H9 (cell line): ENCODE data around the gene NCKAP5. TPM values are rescaled to one million over a fixed set of nuclear protein-coding genes. Genes with fewer than 3 reads are reported as not detected.

ENCODE experiments used
- DNase-seq: peaks from one replicate; pipeline ENCODE4 v3.0.0-alpha.2; 2017
- H2AFZ ChIP-seq: one replicate; pipeline ENCODE4 v1.6.1; 2013; ENCODE audit warnings: mild to moderate bottlenecking, low read length, control low read depth, moderate library complexity
- H2AK5ac ChIP-seq: 2 replicates; pipeline ENCODE4 v1.6.1; 2013; ENCODE audit warnings: low read length, control low read depth, mixed read lengths; ENCODE audit not compliant: insufficient read length
- H2BK120ac ChIP-seq: one replicate; pipeline ENCODE4 v1.6.1; 2013; ENCODE audit warnings: low read depth, mild to moderate bottlenecking, low read length, control low read depth, inconsistent platforms; ENCODE audit not compliant: poor library complexity, severe bottlenecking
- H2BK12ac ChIP-seq: 2 replicates; pipeline ENCODE4 v1.6.1; 2013; ENCODE audit warnings: low read length, control low read depth, mixed read lengths, low read depth; ENCODE audit not compliant: insufficient read length
- H2BK15ac ChIP-seq: 2 replicates; pipeline ENCODE4 v1.6.1; 2013; ENCODE audit warnings: low read depth, low read length, control low read depth
- H2BK20ac ChIP-seq: one replicate; pipeline ENCODE4 v1.6.1; 2013; ENCODE audit warnings: low read depth, mild to moderate bottlenecking, low read length, control low read depth, inconsistent platforms; ENCODE audit not compliant: poor library complexity, severe bottlenecking
- H2BK5ac ChIP-seq: 2 replicates; pipeline ENCODE4 v1.6.1; 2013; ENCODE audit warnings: low read length, control low read depth, mixed read lengths; ENCODE audit not compliant: insufficient read length
- H3K14ac ChIP-seq: 2 replicates; pipeline ENCODE4 v1.6.1; 2013; ENCODE audit warnings: low read length, control low read depth; ENCODE audit not compliant: insufficient read depth
- H3K18ac ChIP-seq: 2 replicates; pipeline ENCODE4 v1.6.1; 2013; ENCODE audit warnings: low read depth, mild to moderate bottlenecking, mixed read lengths, low read length, control low read depth; ENCODE audit not compliant: insufficient read length
- H3K23ac ChIP-seq: 2 replicates; pipeline ENCODE4 v1.6.1; 2013; ENCODE audit warnings: low read length, control low read depth, mixed read lengths, low read depth; ENCODE audit not compliant: insufficient read length
- H3K23me2 ChIP-seq: 2 replicates; pipeline ENCODE4 v1.6.1; 2013; ENCODE audit warnings: low read depth, mild to moderate bottlenecking, mixed read lengths, low read length, control low read depth; ENCODE audit not compliant: insufficient read length, poor library complexity, severe bottlenecking
- H3K27ac ChIP-seq: 2 replicates; pipeline ENCODE4 v1.5.1; 2013; ENCODE audit warnings: low read length, control low read depth, mixed read lengths, low read depth; ENCODE audit not compliant: insufficient read length
- H3K27me3 ChIP-seq: 2 replicates; pipeline ENCODE4 v1.6.1; 2013; ENCODE audit warnings: low read length, control low read depth, inconsistent platforms; ENCODE audit not compliant: insufficient read depth
- H3K4ac ChIP-seq: 2 replicates; pipeline ENCODE4 v1.6.1; 2013; ENCODE audit warnings: low read depth, mild to moderate bottlenecking, control low read depth, inconsistent platforms, low read length, moderate library complexity
- H3K4me1 ChIP-seq: 2 replicates; pipeline ENCODE4 v1.6.1; 2013; ENCODE audit warnings: low read length, control low read depth, inconsistent platforms; ENCODE audit not compliant: insufficient read depth
- H3K4me2 ChIP-seq: 2 replicates; pipeline ENCODE4 v1.6.1; 2013; ENCODE audit warnings: low read length, control low read depth, mixed read lengths; ENCODE audit not compliant: insufficient read length, insufficient read depth
- H3K56ac ChIP-seq: 2 replicates; pipeline ENCODE4 v1.6.1; 2013; ENCODE audit warnings: low read depth, mild to moderate bottlenecking, mixed read lengths, low read length, control low read depth; ENCODE audit not compliant: insufficient read length
- H3K79me1 ChIP-seq: 2 replicates; pipeline ENCODE4 v1.6.1; 2013; ENCODE audit warnings: low read depth, mild to moderate bottlenecking, moderate library complexity, low read length, control low read depth, inconsistent platforms; ENCODE audit not compliant: insufficient read depth, poor library complexity, severe bottlenecking
- H3K79me2 ChIP-seq: 2 replicates; pipeline ENCODE4 v1.6.1; 2013; ENCODE audit warnings: low read length, control low read depth, inconsistent platforms; ENCODE audit not compliant: insufficient read depth
- H3K9ac ChIP-seq: 2 replicates; pipeline ENCODE4 v1.6.1; 2013; ENCODE audit warnings: low read length, control low read depth, mixed read lengths; ENCODE audit not compliant: insufficient read length; ENCODE audit errors: extremely low read depth
- H3K9me3 ChIP-seq: one replicate; pipeline ENCODE4 v1.6.1; 2013; ENCODE audit warnings: low read depth, low read length, inconsistent platforms; ENCODE audit not compliant: control insufficient read depth
- H3T11ph ChIP-seq: one replicate; pipeline ENCODE4 v1.6.1; 2013; ENCODE audit warnings: mild to moderate bottlenecking, low read length, control low read depth, inconsistent platforms
- H4K20me1 ChIP-seq: one replicate; pipeline ENCODE4 v1.6.1; 2013; ENCODE audit not compliant: control insufficient read depth, insufficient read length, insufficient read depth
- H4K5ac ChIP-seq: 2 replicates; pipeline ENCODE4 v1.6.1; 2013; ENCODE audit warnings: low read depth, mild to moderate bottlenecking, mixed read lengths, low read length, control low read depth; ENCODE audit not compliant: insufficient read length
- H4K8ac ChIP-seq: replicated peaks from 2 replicates; pipeline ENCODE4 v1.6.1; 2013; ENCODE audit warnings: low read length, control low read depth, mixed read lengths, low read depth; ENCODE audit not compliant: insufficient read length
- H4K91ac ChIP-seq: 2 replicates; pipeline ENCODE4 v1.6.1; 2013; ENCODE audit warnings: low read depth, mild to moderate bottlenecking, moderate library complexity, mixed read lengths, low read length, control low read depth; ENCODE audit not compliant: insufficient read length
- H3K27ac Mint-ChIP-seq, 3 experiments: 2 replicates in 2 of 3; 3 replicates in 1 of 3; pipeline ENCODE4 v1.8.0; 2020 to 2021; ENCODE audit warnings: mixed read lengths in 3 of 3, mild to moderate bottlenecking in 1 of 3, moderate library complexity in 1 of 3
- H3K27me3 Mint-ChIP-seq: 2 replicates; pipeline ENCODE4 v1.8.0; 2021; ENCODE audit warnings: low read depth, mild to moderate bottlenecking, moderate library complexity, mixed read lengths
- H3K36me3 Mint-ChIP-seq, 3 experiments: 2 replicates in 2 of 3; 3 replicates in 1 of 3; pipeline ENCODE4 v1.8.0; 2020 to 2021; ENCODE audit warnings: low read depth in 3 of 3, mixed read lengths in 3 of 3; ENCODE audit not compliant: insufficient read depth in 1 of 3
- H3K4me1 Mint-ChIP-seq, 2 experiments: 2 replicates each; pipeline ENCODE4 v1.8.0; 2020; ENCODE audit warnings: mixed read lengths in 2 of 2
- H3K4me3 Mint-ChIP-seq, 2 experiments: 2 replicates in 1 of 2; 3 replicates in 1 of 2; pipeline ENCODE4 v1.8.0; 2020 to 2021; ENCODE audit warnings: mild to moderate bottlenecking in 2 of 2, mixed read lengths in 2 of 2, moderate library complexity in 1 of 2
- H3K9me3 Mint-ChIP-seq, 2 experiments: 2 replicates in 1 of 2; 3 replicates in 1 of 2; pipeline ENCODE4 v1.8.0; 2020; ENCODE audit warnings: mild to moderate bottlenecking in 2 of 2, mixed read lengths in 2 of 2, moderate library complexity in 1 of 2
- CTCF ChIP-seq: fragments of 200-600 bp; sonication (generic); conservative IDR thresholded peaks from 3 replicates; pipeline ENCODE4 v1.8.0; 2021; ENCODE audit warnings: antibody characterized with exemption, mild to moderate bottlenecking
- WGBS: extraction: QIAGEN DNeasy Blood & Tissue Kit; methylation state at CpG from one replicate; pipeline ENCODE4 v1.1.7; 2013; ENCODE audit warnings: missing lambda C conversion rate, low lambda C conversion rate, mixed read lengths; ENCODE audit not compliant: insufficient read length; ENCODE audit errors: extremely low coverage; 5-methylcytosine and 5-hydroxymethylcytosine counted together
- total RNA-seq: library from RNA; stranded (reverse); gene quantifications from 2 replicates; pipeline ENCODE4 v1.2.1, GENCODE V29; 2021

NCKAP5 gene
- total RNA-seq, 1 experiment from 2014 or later, result 0.26 TPM

GRCh38 chr2:132904142-132904842, 664.0 kb downstream of the NCKAP5 start:
- Histone ChIP-seq H2BK20ac (no peak overlapping the region), H2AK5ac (no peak overlapping the region), H3K27ac (no peak overlapping the region), H3K27me3 (no peaks in the 10 kb centered on the region), H2BK12ac (no peak overlapping the region), H3K79me2 (no peaks in the 10 kb centered on the region), H3K18ac (no peak overlapping the region), H4K20me1 (no peaks in the 10 kb centered on the region), H3T11ph (no peak overlapping the region), H3K4me1 (no peaks in the 10 kb centered on the region), H3K9me3 (no peaks in the 10 kb centered on the region), H2BK15ac (no peak overlapping the region), H3K23me2 (no peaks in the 10 kb centered on the region), H4K91ac (no peak overlapping the region), H4K5ac (no peak overlapping the region), H3K56ac (no peak overlapping the region), H3K4me2 (no peak overlapping the region), H3K23ac (no peak overlapping the region), H3K9ac (no peak overlapping the region), H3K79me1 (no peaks in the 10 kb centered on the region), H2BK5ac (no peak overlapping the region), H3K4ac (no peak overlapping the region), H2AFZ (no peak overlapping the region), H4K8ac (no peak overlapping the region), H3K14ac (no peak overlapping the region), H2BK120ac (no peak overlapping the region)
- no peaks in the 10 kb centered on the region for H3K9me3 Mint-ChIP-seq
- TF ChIP-seq CTCF, result no peak
- no peaks in the 10 kb centered on the region for H3K36me3 Mint-ChIP-seq
- H3K27ac Mint-ChIP-seq, result no peak overlapping the region
- no peaks in the 10 kb centered on the region for H3K27me3 Mint-ChIP-seq
- no CpG with 5 or more reads among the region's 7 CpGs for WGBS
- no peaks in the 10 kb centered on the region for H3K4me1 Mint-ChIP-seq
- DNase-seq, result no peak
- no peak overlapping the region for H3K4me3 Mint-ChIP-seq
